Measurements from ENCODE around the gene NEDD8. TPM values are rescaled to one million over a fixed set of nuclear protein-coding genes. Genes with fewer than 3 reads are reported as not detected.

The NEDD8 gene
- total RNA-seq = 100 to 1,000 TPM; 187 to 217 TPM

- Mint-ChIP-seq H3K4me3 (peak within 1 kb of the TSS; percentile 78), H3K36me3 (ENCODE audit: low read depth) (peaks cover 39% of the 10 kb centered on the region), H3K27me3 (no peaks in the 10 kb centered on the region), H3K9me3 (ENCODE audit: low read depth) (no peaks in the 10 kb centered on the region), H3K27ac (peak within 1 kb of the TSS; percentile 89), H3K4me1 (peaks cover 58% of the 10 kb centered on the region)
- peak; percentile 96 for DNase-seq
- intact Hi-C loops (cut with DNase I, micrococcal nuclease) = loop anchor here (1.0 to 5.0 kb wide), 13 partner anchors 10 to 210 kb away; partner anchors contain the start of genes CHMP4A (in 2 of the 2), DCAF11 (in 2 of the 2), EMC9 (in 2 of the 2) and NRL (in 2 of the 2)
- ATAC-seq = peak; percentile 91
- ChIA-PET CTCF (interaction anchor here (1.0 to 16.9 kb wide), 4 partner anchors 10 to 101 kb away, joined by 3 to 430 read pairs (median 8); partner anchors contain the start of genes CIDEB, DHRS1, LTB4R and LTB4R2), POLR2A (interaction anchor here (0.6 to 2.0 kb wide), 4 partner anchors 10 to 527 kb away, joined by 3 to 9 read pairs (median 5); partner anchors contain the start of genes CHMP4A and TINF2)
Observed at GRCh38 chr14:24232121-24232644, at the start of gene NEDD8. TSS of gene NEDD8 (minus strand) at chr14:24232367. CDS start at chr14:24232267, 100 bp downstream.

GRCh38 chr14:24281636-24282035 is 49.5 kb upstream of the NEDD8 start:
- H3K27ac Mint-ChIP-seq = no peak overlapping the region
- H3K9me3 Mint-ChIP-seq (ENCODE audit: low read depth) = peaks cover 4% of the 10 kb centered on the region
- H3K4me1 Mint-ChIP-seq = peaks cover 41% of the 10 kb centered on the region
- ChIA-PET POLR2A (interaction anchor here (0.6 kb wide), 1 partner anchor 62 kb away, joined by 3 read pairs; no protein-coding TSS in a partner anchor), CTCF (interaction anchor here (1.7 kb wide), 1 partner anchor 53 kb away, joined by 4 read pairs; no protein-coding TSS in a partner anchor)
- ATAC-seq = no peak
- no peaks in the 10 kb centered on the region for H3K27me3 Mint-ChIP-seq
- H3K36me3 Mint-ChIP-seq (ENCODE audit: low read depth) = peaks cover 6% of the 10 kb centered on the region
- intact Hi-C loops (cut with DNase I, micrococcal nuclease) = no loop called here
- DNase-seq = no peak
- H3K4me3 Mint-ChIP-seq = no peak overlapping the region

- Mint-ChIP-seq H3K4me3 (no peak overlapping the region), H3K27ac (peak overlapping the region; percentile 89), H3K9me3 (ENCODE audit: low read depth) (peaks cover 4% of the 10 kb centered on the region), H3K36me3 (ENCODE audit: low read depth) (peaks cover 6% of the 10 kb centered on the region), H3K27me3 (no peaks in the 10 kb centered on the region), H3K4me1 (peaks cover 43% of the 10 kb centered on the region)
- DNase-seq = no peak
- ChIA-PET CTCF (interaction anchor here (1.7 to 4.5 kb wide), 6 partner anchors 9 to 52 kb away, joined by 4 to 32 read pairs (median 18); partner anchors contain the start of genes CIDEB, LTB4R2 and TINF2), POLR2A (interaction anchor here (0.6 kb wide), 1 partner anchor 61 kb away, joined by 3 read pairs; no protein-coding TSS in a partner anchor)
- intact Hi-C loops (cut with DNase I, micrococcal nuclease) = no loop called here
- no peak for ATAC-seq
Observed at GRCh38 chr14:24280797-24281460, 48.8 kb upstream of the NEDD8 start.

- Mint-ChIP-seq H3K27ac (peak overlapping the region; percentile 89), H3K4me1 (peaks cover 52% of the 10 kb centered on the region), H3K4me3 (peak overlapping the region; percentile 34), H3K36me3 (ENCODE audit: low read depth) (peaks cover 6% of the 10 kb centered on the region), H3K27me3 (no peaks in the 10 kb centered on the region), H3K9me3 (ENCODE audit: low read depth) (peaks cover 4% of the 10 kb centered on the region)
- DNase-seq (peak; percentile 80), ATAC-seq (peak; percentile 90)
- ChIA-PET POLR2A (interaction anchor here (1.0 to 1.3 kb wide), 2 partner anchors 8 to 10 kb away, joined by 3 to 4 read pairs; partner anchors contain the start of gene RABGGTA), CTCF (interaction anchor here (0.6 to 4.5 kb wide), 10 partner anchors 10 to 51 kb away, joined by 3 to 32 read pairs (median 6); partner anchors contain the start of genes CIDEB, LTB4R2 and TINF2)
- intact Hi-C loops (cut with DNase I, micrococcal nuclease) = loop anchor here (1.0 to 10.0 kb wide), 5 partner anchors 10 to 725 kb away; partner anchors contain the start of genes THTPA (in 1 of the 2) and ZFHX2 (in 1 of the 2)
Observed at GRCh38 chr14:24279301-24280186, 47.4 kb upstream of the NEDD8 start.

- no peak overlapping the region for H3K4me3 Mint-ChIP-seq
- H3K27ac Mint-ChIP-seq = peak overlapping the region; percentile 89
- H3K36me3 Mint-ChIP-seq (ENCODE audit: low read depth) = peaks cover 6% of the 10 kb centered on the region
- peaks cover 4% of the 10 kb centered on the region for H3K9me3 Mint-ChIP-seq (ENCODE audit: low read depth)
- intact Hi-C loops (cut with DNase I, micrococcal nuclease) = loop anchor here in 1 of 2 experiments (10.0 kb wide), 2 partner anchors 396 to 724 kb away; partner anchors contain the start of genes THTPA and ZFHX2
- peaks cover 63% of the 10 kb centered on the region for H3K4me1 Mint-ChIP-seq
- H3K27me3 Mint-ChIP-seq = no peaks in the 10 kb centered on the region
- no peak for ATAC-seq
- no peak for DNase-seq
- CTCF ChIA-PET = interaction anchor here (0.6 to 4.5 kb wide), 5 partner anchors 19 to 131 kb away, joined by 3 to 32 read pairs (median 22); partner anchors contain the start of genes CIDEB, LTB4R2, RNF31 and TINF2
- POLR2A ChIA-PET = interaction anchor here (0.7 to 1.3 kb wide), 3 partner anchors 8 to 36 kb away, joined by 3 to 4 read pairs (median 4); partner anchors contain the start of gene TINF2
Observed at GRCh38 chr14:24278424-24278823, 46.3 kb upstream of the NEDD8 start.

- ChIA-PET POLR2A (interaction anchor here (0.7 to 1.3 kb wide), 2 partner anchors 13 to 36 kb away, joined by 3 to 4 read pairs; partner anchors contain the start of gene TINF2), CTCF (interaction anchor here (0.6 to 4.5 kb wide), 5 partner anchors 20 to 130 kb away, joined by 3 to 32 read pairs (median 22); partner anchors contain the start of genes CIDEB, LTB4R2, RNF31 and TINF2)
- H3K36me3 Mint-ChIP-seq (ENCODE audit: low read depth) = peaks cover 7% of the 10 kb centered on the region
- H3K4me3 Mint-ChIP-seq = no peak overlapping the region
- H3K27me3 Mint-ChIP-seq = no peaks in the 10 kb centered on the region
- H3K9me3 Mint-ChIP-seq (ENCODE audit: low read depth) = peaks cover 4% of the 10 kb centered on the region
- H3K4me1 Mint-ChIP-seq = peaks cover 69% of the 10 kb centered on the region
- ATAC-seq (peak; percentile 18), DNase-seq (peak; percentile 69)
- intact Hi-C loops (cut with DNase I, micrococcal nuclease) = loop anchor here in 1 of 2 experiments (10.0 kb wide), 2 partner anchors 397 to 723 kb away; partner anchors contain the start of genes THTPA and ZFHX2
- H3K27ac Mint-ChIP-seq = peak overlapping the region; percentile 89
Observed at GRCh38 chr14:24277606-24278321, 45.6 kb upstream of the NEDD8 start.

- ATAC-seq (no peak), DNase-seq (no peak)
- H3K4me3 Mint-ChIP-seq = no peak overlapping the region
- ChIA-PET POLR2A (no interaction called here), CTCF (interaction anchor here (1.2 to 4.5 kb wide), 3 partner anchors 20 to 31 kb away, joined by 5 to 32 read pairs (median 31); partner anchors contain the start of genes CIDEB and LTB4R2)
- intact Hi-C loops (cut with DNase I, micrococcal nuclease) = loop anchor here in 1 of 2 experiments (10.0 kb wide), 2 partner anchors 398 to 722 kb away; partner anchors contain the start of genes THTPA and ZFHX2
- peaks cover 76% of the 10 kb centered on the region for H3K4me1 Mint-ChIP-seq
- peaks cover 7% of the 10 kb centered on the region for H3K36me3 Mint-ChIP-seq (ENCODE audit: low read depth)
- peak overlapping the region; percentile 22 for H3K27ac Mint-ChIP-seq
- peaks cover 4% of the 10 kb centered on the region for H3K9me3 Mint-ChIP-seq (ENCODE audit: low read depth)
- no peaks in the 10 kb centered on the region for H3K27me3 Mint-ChIP-seq
Observed at GRCh38 chr14:24277071-24277470, 44.9 kb upstream of the NEDD8 start.

- peaks cover 73% of the 10 kb centered on the region for H3K4me1 Mint-ChIP-seq
- DNase-seq (peak; percentile 74), ATAC-seq (peak; percentile 69)
- peak overlapping the region; percentile 56 for H3K4me3 Mint-ChIP-seq
- H3K27ac Mint-ChIP-seq = peak overlapping the region; percentile 97
- no peaks in the 10 kb centered on the region for H3K27me3 Mint-ChIP-seq
- POLR2A ChIA-PET = interaction anchor here (0.9 to 1.3 kb wide), 4 partner anchors 16 to 112 kb away, joined by 4 to 6 read pairs (median 4); partner anchors contain the start of genes GMPR2 and TINF2
- intact Hi-C loops (cut with DNase I, micrococcal nuclease) = loop anchor here (1.0 to 10.0 kb wide), 6 partner anchors 15 to 719 kb away; partner anchors contain the start of genes CARMIL3 (in 1 of the 2), GMPR2 (in 1 of the 2), NEDD8 (in 1 of the 2) and THTPA (in 1 of the 2)
- CTCF ChIA-PET = interaction anchor here (0.5 to 6.5 kb wide), 13 partner anchors 9 to 157 kb away, joined by 3 to 36 read pairs (median 5); partner anchors contain the start of genes IRF9, NOP9 and TINF2
- peaks cover 4% of the 10 kb centered on the region for H3K9me3 Mint-ChIP-seq (ENCODE audit: low read depth)
- peaks cover 14% of the 10 kb centered on the region for H3K36me3 Mint-ChIP-seq (ENCODE audit: low read depth)
Observed at GRCh38 chr14:24274101-24274543, 42.0 kb upstream of the NEDD8 start.

- Mint-ChIP-seq H3K27me3 (no peaks in the 10 kb centered on the region), H3K4me3 (peak overlapping the region; percentile 56), H3K36me3 (ENCODE audit: low read depth) (peaks cover 17% of the 10 kb centered on the region), H3K9me3 (ENCODE audit: low read depth) (peaks cover 4% of the 10 kb centered on the region), H3K4me1 (peaks cover 67% of the 10 kb centered on the region), H3K27ac (peak overlapping the region; percentile 97)
- intact Hi-C loops (cut with DNase I, micrococcal nuclease) = loop anchor here (5.0 to 10.0 kb wide), 4 partner anchors 41 to 719 kb away; partner anchors contain the start of genes CARMIL3 (in 1 of the 2), GMPR2 (in 1 of the 2), NEDD8 (in 1 of the 2) and THTPA (in 1 of the 2)
- DNase-seq = no peak
- ChIA-PET POLR2A (interaction anchor here (1.2 to 1.3 kb wide), 3 partner anchors 16 to 112 kb away, joined by 4 to 6 read pairs (median 5); partner anchors contain the start of gene GMPR2), CTCF (interaction anchor here (0.5 to 6.5 kb wide), 12 partner anchors 10 to 158 kb away, joined by 3 to 36 read pairs (median 6); partner anchors contain the start of genes IRF9 and TINF2)
- no peak for ATAC-seq
Observed at GRCh38 chr14:24273422-24273998, 41.3 kb upstream of the NEDD8 start.

All from activated CD4-positive, alpha-beta T cell treated with anti-CD3 and anti-CD28 coated beads for 36 hours (primary cell).